Cerebellar cortex (tissue), 1 donor: ENCODE measurements around the gene TMEM54.
A peak's percentile ranks its signal among the peaks of the same experiment; 100 is the strongest.

ENCODE experiments used
- DNase-seq: peaks from one replicate; pipeline ENCODE4 v3.0.0-alpha.2; 2015; ENCODE audit warnings: low spot score

Gene TMEM54

GRCh38 chr1:32864375-32865019 is 36.7 kb downstream of the TMEM54 start:
- no peak for DNase-seq

GRCh38 chr1:32863881-32864245 is 37.3 kb downstream of the TMEM54 start:
- no peak for DNase-seq

GRCh38 chr1:32863218-32863880 is 37.8 kb downstream of the TMEM54 start:
- DNase-seq: no peak

- peak; percentile 93 for DNase-seq
These were observed 39.1 kb downstream of the TMEM54 start for GRCh38 chr1:32861904-32862695.

GRCh38 chr1:32860566-32860965 is 40.6 kb downstream of the TMEM54 start:
- no peak for DNase-seq

- DNase-seq: no peak
These were observed 41.3 kb downstream of the TMEM54 start for GRCh38 chr1:32859915-32860314.

- DNase-seq: no peak
These were observed 42.4 kb downstream of the TMEM54 start for GRCh38 chr1:32858791-32859190.

- DNase-seq: no peak
These were observed 43.1 kb downstream of the TMEM54 start for GRCh38 chr1:32858136-32858535.

GRCh38 chr1:32855861-32856617 is 45.1 kb downstream of the TMEM54 start:
- no peak for DNase-seq

- DNase-seq: no peak
These were observed 52.7 kb downstream of the TMEM54 start for GRCh38 chr1:32848354-32849063.
